HG03066 (cell line): ENCODE measurements around the gene DVL1.

ENCODE experiments used
- ATAC-seq: cut with Tn5 transposase; IDR thresholded peaks from one replicate; pipeline ENCODE4 v1.9.1; 2021; ENCODE audit warnings: low read depth; ENCODE audit not compliant: unreplicated experiment

The DVL1 gene

GRCh38 chr1:1302006-1302430 is 47.2 kb downstream of the DVL1 start:
- no peak for ATAC-seq

DNA sequence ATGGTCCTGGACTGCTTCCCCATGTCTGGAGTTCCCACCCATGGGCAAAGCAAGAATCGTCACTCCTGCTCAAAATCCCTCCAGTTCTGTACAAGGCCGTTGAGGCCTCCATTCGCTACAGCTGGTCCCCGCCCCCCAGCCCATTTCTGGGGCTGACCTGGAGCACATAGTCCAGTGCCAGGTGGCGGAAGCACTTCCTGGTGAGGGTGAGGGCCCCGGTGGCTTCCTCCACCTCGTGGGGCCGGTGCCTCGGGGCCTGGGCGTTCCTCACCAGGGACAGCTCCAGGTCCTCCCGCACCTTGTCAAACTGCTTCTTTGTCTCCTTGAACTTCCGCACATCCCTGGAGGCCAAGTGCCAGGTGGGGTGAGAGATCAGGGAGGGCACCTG is 48.9 kb downstream of the DVL1 start:
- no peak for ATAC-seq

DNA sequence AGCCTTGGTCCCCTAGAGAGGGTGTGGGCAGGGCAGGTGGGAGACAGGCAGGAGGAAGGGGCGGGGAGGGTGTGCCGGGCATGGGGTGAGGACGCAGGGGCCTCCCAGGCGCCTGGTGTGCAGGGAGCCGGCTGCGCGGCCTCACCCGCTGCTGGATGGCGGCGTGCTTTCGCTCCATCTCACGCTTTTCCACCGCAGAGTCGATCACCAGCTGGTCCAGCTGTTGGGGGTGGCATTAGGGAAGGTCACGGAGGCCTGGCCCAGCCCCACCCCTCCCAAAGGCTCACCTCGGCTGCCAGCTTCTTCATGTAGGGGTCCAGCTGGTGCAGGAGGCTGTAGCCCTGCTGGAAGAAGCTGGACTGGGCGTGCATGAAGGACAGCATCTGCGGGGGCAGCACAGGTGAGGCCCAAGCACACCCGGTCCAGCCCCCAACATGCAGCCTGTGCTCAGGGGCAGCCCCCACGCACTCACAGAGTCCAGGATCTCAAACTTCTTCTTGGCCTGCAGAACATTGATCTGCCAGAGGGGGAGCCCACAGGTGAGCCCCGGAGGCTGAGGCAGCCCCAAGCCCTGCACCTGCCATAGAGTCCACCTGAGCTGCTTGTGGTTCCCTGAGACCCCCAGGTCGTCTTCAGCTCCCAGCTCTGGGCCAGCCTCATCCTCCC is 49.4 kb downstream of the DVL1 start:
- ATAC-seq: no peak

GRCh38 chr1:1298861-1299685 is 50.1 kb downstream of the DVL1 start:
- ATAC-seq: no peak

DNA sequence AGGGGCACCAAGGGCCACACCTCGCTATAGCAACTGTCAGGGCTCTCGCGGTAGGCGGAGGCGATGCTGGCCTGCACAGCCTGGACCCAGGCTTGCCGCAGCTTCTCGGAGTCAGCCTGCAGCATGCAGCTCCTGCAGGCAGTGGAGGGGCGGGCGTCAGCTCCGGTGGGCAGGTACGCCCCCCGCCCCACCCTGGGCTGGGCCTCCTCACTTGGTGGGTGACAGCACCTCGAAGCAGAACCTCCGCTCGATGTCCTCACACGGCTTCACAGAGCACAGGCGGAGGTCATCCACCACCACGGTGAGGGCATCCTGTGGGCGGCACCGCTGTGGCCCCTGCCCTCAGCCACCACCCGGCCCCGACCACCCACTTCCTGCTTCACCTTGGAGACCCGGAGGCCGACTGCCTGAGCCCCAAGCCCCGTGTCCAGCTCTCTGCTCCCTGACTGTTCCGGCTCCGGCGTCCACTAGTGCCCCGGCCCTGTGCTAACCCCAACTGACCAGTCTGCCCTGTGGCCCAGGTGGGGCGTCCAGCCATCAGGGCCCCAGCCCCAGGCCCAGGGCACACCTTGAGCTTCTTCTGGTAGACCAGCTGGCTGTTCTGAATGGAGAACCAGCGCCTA is 51.3 kb downstream of the DVL1 start:
- ATAC-seq: no peak

- ATAC-seq: no peak
These were observed 52.9 kb downstream of the DVL1 start for GRCh38 chr1:1296070-1297061.

DNA sequence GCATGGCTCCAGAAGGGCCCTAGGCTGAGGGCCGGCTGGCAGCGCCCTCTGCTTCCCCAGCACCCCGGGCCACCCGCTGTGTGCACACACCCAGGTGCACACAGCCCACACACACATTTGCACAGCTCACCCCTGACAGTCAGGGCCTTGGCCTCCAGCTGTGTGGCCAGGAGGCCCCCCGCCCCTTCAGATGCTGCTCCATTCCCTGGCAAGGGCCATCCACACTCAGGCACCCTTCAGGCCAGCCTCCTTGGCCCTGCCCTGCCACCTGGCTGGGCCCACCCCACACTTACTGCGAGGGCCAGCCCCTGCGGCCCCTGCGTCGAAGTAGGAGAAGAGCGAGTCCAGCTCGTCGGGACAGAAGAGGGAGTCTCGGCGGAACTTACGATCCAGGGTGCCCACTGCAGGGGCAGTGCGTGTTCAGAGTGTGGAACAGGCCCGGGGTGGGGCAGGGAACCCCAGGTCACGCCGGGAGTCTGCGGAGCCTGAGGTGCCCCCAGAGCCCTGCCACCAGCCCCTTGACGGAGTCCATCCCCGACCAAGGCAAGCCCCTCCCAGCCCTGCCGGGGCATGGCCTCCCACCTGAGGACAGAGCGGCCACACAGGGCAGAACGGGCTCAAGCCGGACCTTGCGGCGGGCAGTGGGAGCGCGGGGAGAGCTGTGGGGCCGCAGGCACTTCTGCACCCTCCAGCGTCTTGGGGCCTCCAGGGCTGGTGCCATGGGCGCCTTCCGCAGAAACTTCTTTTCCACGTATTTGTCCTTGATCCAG is 53.9 kb downstream of the DVL1 start:
- ATAC-seq: no peak

DNA sequence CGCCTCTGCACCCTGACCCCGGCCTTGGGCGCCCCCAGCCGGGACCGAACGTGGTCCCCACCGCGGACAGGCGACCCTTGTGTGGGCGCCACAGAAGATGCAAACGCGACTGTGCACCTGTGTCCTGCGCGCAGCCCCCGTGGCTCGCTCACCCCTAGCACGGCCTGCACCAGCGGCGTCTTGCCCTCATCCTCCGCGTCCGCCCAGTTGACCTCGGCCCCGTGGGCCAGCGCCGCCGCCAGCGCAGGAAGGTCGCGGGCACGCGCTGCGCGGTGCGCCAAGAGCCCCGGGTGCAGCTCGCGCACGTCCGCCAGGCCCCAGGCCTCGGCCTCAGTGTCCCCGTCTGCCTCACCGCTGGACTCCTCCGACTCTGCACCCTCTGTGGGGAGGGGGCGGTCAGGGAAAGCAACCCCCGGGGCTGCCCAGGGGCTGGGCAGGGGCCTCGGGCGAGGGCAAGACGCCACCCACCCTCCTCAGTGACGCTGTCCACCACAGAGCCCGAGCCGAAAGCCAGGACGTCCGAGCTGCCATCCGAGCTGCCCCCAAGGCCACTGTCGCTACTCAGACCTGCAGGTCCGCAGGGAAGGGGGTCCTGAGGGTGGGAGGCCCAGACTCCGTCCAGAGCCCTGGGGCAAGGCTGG is 54.8 kb downstream of the DVL1 start:
- ATAC-seq: no peak

DNA sequence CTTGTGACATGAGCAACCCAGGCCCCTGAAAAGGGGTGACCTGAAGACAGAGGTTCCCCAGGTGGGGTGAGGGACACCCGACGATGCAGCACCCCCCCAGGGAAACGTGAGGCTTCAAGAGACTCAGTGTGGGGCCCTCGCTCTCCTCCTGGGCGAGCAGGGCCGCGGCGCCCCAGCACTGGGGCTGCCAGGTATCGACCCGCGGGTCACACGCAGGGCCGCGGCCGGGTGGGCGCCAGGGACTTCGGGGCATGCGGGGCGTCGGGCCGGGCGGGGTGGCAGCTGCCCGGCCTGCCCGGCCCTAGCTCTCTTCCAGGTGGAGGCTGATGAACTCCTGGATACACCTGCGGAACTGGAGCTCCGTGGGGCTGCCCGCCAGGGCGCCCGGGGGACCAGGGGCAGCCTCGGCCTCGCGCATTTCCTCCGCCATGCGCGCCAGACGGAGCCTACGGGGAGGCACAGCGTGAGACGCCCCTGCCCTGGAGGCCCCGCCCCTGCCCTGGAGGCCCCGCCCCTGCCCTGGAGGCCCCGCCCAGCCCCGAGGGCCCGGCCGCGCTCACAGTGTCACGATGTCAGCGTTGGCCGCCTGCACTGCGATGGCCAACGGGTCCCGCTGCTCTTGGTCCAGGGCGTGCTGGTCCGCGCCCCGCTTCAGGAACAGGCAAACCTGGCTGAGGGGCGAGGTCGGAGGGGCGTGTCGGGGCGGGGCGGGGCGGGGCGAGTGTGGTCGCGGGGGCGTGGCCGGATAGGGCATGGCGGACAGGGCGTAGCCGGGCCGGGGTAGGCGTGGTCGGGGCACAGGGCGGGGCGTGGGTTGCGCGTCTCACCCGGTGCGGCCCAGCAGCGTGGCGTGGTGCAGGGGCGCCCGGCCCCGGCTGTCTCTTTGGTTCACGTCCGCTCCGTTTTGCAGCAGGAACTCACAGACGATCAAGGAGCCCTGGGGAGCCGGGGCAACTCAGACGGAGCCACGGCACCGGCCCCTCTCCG is 55.7 kb downstream of the DVL1 start:
- no peak for ATAC-seq

DNA sequence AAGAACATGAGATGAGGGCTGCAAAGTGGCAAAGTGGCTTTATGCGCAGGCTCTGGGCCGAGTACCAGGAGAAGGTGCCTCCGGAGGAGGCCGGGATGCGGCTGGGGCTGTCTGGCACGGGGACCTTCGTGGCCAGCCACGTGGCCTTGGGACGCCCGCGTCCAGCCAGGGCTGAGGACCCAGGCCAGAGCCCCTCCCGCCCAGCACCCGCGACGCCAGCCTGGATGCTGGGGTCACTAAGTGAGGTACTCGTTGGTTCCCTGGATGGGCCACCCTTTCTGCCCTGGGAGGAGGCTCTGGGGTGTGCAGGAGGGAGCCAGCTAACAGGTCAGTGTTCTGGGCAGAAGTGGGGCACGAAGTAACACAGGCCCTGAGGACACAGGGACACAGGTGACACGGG is 56.4 kb downstream of the DVL1 start:
- no peak for ATAC-seq

- ATAC-seq: no peak
These were observed 56.8 kb downstream of the DVL1 start for GRCh38 chr1:1292442-1292779.

DNA sequence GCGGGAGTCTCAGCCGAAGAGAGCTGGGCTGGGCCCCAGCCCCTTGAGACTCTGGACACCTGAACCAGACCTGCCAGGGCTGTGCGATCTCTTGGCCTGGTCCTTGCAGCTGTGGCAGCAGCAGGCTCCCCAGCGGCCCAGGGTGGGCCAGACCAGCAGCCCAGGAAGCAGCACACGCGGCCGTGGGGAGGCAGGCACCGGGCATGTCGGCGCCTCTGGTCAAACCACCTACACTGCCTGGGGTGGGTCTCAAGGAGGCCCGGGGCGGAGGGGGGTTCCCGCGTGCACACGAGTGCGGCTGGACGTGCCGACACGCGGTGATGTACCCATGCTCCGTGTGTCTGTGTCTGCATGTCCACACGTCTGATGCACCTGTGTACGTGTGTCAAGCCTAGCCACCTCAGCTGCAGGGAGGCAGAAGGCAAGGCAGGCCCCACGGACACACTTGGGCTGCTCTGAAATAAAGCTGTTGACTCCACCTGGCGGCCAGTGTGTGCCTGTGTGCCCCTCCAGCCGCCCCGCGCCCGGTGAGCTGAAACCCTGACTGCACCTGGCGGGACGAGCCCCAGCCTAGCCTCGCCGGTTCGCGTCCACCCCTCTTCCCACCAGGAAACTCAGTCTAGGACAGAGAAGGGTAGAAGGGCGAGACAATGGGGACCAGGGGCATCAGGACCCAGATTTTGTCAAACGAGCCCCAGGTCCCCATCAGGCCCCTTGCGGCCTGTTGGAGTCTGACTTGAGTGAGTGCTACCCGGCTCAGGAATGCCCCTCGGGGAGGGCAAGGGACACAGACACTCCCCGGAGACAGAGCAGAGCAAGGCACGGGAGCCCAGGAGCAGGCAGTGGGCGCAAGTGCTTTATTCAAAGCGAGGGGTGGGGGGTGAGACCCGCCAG is 57.4 kb downstream of the DVL1 start:
- ATAC-seq: no peak

DNA sequence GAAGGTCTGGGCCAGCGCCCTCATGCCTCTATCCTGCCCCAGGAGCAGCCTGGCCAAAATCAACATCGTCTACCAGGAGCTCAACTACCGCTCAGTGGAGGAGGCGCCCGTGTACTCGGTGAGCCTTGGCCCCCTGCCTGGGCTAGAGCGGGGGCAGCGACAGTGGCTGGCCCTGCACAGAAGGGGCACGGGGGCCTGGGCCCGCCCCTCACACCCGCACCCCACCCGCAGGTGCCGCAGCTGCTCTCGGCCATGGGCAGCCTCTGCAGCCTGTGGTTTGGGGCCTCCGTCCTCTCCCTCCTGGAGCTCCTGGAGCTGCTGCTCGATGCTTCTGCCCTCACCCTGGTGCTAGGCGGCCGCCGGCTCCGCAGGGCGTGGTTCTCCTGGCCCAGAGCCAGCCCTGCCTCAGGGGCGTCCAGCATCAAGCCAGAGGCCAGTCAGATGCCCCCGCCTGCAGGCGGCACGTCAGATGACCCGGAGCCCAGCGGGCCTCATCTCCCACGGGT is 58.1 kb downstream of the DVL1 start:
- no peak for ATAC-seq

DNA sequence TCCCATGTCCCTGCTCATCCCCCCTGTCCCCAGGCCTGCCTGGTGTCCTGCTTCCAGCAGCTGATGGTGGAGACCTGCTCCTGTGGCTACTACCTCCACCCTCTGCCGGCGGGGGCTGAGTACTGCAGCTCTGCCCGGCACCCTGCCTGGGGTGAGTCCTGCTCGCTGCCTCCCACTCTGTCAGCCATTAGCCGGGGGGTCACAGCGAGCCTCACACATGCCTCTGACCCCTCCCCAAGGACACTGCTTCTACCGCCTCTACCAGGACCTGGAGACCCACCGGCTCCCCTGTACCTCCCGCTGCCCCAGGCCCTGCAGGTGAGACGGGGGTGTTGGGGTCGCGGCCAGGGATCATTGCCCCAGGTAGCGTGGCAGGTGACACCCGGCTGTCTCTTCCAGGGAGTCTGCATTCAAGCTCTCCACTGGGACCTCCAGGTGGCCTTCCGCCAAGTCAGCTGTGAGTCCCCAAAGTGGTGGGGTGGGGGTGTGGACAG is 58.9 kb downstream of the DVL1 start:
- no peak for ATAC-seq

DNA sequence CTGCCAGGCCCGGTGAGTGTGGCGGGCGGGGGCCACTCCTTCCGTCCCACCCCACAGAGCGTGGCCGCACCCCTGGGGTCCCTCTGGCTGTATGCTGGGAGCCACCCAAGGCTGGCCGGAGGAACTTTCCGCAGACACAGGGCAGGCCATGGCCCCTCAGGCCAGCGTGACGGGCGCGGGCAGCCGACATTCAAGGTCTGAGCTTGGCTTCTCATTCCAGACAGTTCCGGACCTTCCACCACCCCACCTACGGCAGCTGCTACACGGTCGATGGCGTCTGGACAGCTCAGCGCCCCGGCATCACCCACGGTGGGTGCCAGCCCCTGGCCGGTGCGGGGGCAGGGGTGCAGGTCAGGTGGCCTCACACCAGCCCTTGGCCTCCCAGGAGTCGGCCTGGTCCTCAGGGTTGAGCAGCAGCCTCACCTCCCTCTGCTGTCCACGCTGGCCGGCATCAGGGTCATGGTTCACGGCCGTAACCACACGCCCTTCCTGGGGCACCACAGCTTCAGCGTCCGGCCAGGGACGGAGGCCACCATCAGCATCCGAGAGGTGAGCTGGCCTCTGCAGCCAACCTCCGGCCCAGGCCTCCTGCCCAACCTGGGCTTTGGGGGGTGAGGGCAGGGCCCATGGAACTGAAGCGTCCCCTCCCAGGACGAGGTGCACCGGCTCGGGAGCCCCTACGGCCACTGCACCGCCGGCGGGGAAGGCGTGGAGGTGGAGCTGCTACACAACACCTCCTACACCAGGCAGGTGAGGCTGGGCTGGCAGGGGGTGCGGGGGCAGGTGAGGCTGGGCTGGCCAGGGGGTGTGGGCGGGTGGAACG is 61.7 kb downstream of the DVL1 start:
- ATAC-seq: no peak
